PC-9 (cell line): Measurements from ENCODE around the gene CEP63.

Source experiments
- EZH2 ChIP-seq: fragments of 200-600 bp; sonication (generic); IDR thresholded peaks from 2 replicates; pipeline ENCODE4 v1.8.0; 2017; ENCODE audit warnings: antibody characterized with exemption, low read depth
- TF ChIP-seq, protein P1 (sequence below): fragments of 200-600 bp; sonication (generic); conservative IDR thresholded peaks from 2 replicates; pipeline ENCODE4 v1.6.1; 2017; ENCODE audit warnings: mixed run types, antibody characterized with exemption, mild to moderate bottlenecking, moderate library complexity

- TF ChIP-seq, protein P1, sequence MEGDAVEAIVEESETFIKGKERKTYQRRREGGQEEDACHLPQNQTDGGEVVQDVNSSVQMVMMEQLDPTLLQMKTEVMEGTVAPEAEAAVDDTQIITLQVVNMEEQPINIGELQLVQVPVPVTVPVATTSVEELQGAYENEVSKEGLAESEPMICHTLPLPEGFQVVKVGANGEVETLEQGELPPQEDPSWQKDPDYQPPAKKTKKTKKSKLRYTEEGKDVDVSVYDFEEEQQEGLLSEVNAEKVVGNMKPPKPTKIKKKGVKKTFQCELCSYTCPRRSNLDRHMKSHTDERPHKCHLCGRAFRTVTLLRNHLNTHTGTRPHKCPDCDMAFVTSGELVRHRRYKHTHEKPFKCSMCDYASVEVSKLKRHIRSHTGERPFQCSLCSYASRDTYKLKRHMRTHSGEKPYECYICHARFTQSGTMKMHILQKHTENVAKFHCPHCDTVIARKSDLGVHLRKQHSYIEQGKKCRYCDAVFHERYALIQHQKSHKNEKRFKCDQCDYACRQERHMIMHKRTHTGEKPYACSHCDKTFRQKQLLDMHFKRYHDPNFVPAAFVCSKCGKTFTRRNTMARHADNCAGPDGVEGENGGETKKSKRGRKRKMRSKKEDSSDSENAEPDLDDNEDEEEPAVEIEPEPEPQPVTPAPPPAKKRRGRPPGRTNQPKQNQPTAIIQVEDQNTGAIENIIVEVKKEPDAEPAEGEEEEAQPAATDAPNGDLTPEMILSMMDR: no peak
- TF ChIP-seq EZH2: no peak
These were observed 8.9 kb upstream of the CEP63 start for GRCh38 chr3:134477002-134477401.
